Measurements from ENCODE around the gene SIDT1.

GRCh38 chr3:113541519-113541918, 9.2 kb downstream of the SIDT1 start:
- TF ChIP-seq POLR2AphosphoS5 (IDR thresholded peaks at IDR 0.05; ENCODE audit: low read depth, low read length) = no peak
- TF ChIP-seq CTCF (IDR thresholded peaks at IDR 0.05) = no peak
- TF ChIP-seq REST (IDR thresholded peaks at IDR 0.05; ENCODE audit: insufficient read depth in 1 of 2, low read depth in 2 of 2, low read length in 1 of 2) = no peak
- no peak for TF ChIP-seq SIN3A (IDR thresholded peaks at IDR 0.05; ENCODE audit: borderline replicate concordance, insufficient read depth, low read depth, low read length)
- TF ChIP-seq TCF7L2 (IDR thresholded peaks at IDR 0.05; ENCODE audit: low read depth, low read length) = no peak
